NCI-H2171 (cell line): ENCODE measurements around the gene TSPEAR.
"Not testable (repeated sequence)": the region's sequence is repeated elsewhere in the genome, so short reads cannot be mapped to it uniquely, and the experiment has no call there.

Source experiments
- DNase-seq: peaks from one replicate; lab custom pipeline; 2025; lab: John Stamatoyannopoulos, UW

TSPEAR gene

DNA sequence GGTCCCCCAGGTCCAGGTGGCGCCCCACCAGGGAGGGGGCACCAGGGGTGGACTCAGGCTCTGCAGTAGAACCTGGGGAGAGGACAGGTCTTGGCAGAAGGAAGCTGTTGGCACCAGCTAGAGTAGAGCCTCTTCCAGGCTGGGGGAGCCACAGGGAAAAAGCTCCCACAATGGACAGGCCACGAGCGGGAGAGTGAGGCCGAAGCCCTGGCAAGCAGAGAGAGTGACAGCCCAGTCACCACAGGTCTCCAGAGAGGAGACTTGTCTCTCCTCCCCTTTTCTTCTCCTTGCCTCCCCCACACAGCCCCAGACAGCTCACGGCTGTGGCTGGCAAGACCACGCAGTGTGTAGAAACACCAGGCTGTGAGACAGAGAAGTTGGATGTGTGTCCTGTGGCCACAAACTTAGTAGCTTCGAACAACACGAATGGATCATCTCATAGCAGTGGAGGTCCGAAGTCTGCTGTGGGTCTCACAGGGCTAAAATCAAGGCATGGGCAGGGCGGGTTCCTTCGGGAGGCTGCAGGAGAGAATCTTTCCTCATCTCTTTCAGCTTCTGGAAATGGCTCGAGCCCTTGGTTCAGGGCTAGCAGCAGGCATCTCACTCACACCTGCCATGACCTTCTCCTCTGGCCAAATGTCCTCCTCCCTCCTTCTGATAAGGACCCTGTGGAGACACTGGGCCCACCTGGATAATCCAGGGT lies 60.2 kb downstream of the TSPEAR start:
- no peak for DNase-seq

- no peak for DNase-seq
Observed at GRCh38 chr21:44650265-44650972, 61.0 kb downstream of the TSPEAR start.

- no peak for DNase-seq
Observed at GRCh38 chr21:44649521-44650100, 61.8 kb downstream of the TSPEAR start.

DNA sequence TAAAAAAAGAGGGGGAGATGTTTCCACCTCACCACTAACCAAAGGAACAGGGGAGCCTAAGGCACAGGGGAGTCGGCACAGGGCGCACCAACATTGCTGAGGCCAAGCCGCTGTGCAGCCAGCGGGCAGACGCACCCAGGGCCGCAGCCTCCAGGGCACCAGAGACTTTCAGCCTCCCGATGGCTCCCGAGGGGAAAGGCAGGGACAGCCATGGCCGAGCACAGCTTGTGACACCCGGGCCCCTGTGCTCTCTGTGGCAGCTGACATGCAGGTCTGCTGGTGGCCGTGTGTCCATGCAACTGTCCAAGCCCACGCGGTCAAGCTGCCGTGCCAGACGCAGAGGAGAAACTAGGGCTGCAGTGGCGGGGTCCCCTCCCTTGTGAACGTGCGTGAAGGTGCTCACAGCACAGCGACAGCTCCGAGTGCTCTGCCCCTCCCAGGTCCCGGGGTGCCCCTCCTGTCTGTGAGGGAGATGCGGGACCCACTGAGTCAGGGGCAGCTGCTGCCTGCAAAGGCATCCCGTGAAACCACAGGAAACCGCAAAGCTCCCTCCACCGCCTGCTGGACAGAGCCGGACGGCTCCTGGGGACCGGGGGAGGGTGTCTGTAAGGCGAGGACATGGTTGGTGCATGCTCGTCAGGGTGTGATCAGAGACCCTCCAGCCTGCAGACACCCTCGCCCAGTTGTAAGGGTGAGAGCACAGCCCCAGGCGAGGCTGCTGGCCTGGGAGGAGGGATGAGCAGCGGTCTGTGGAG lies 62.6 kb downstream of the TSPEAR start:
- DNase-seq = no peak

- DNase-seq = no peak
Observed at GRCh38 chr21:44647222-44647552, 64.2 kb downstream of the TSPEAR start.

DNA sequence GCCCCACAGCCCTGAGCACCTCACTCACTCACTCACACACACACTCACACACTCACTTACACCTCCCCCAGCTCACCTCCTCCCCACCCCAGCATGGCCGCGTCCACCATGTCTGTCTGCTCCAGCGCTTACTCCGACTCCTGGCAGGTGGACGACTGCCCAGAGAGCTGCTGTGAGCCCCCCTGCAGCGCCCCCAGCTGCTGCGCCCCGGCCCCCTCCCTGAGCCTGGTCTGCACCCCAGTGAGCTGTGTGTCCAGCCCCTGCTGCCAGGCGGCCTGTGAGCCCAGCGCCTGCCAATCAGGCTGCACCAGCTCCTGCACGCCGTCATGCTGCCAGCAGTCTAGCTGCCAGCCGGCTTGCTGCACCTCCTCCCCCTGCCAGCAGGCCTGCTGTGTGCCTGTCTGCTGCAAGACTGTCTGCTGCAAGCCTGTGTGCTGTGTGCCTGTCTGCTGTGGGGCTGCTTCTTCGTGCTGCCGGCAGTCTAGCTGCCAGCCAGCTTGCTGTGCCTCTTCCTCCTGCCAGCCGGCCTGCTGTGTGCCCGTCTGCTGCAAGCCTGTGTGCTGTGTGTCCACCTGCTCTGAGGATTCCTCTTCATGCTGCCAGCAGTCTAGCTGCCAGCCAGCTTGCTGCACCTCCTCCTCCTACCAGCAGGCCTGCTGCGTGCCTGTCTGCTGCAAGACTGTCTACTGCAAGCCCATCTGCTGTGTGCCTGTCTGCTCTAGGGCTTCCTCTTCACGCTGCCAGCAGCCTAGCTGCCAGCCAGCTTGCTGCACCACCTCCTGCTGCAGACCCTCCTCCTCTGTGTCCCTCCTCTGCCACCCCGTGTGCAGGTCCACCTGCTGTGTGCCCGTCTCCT lies 64.8 kb downstream of the TSPEAR start, which contains the start of gene KRTAP10-11:
Gene KRTAP10-11, plus strand, starts transcription at position 49 of the 856 bp plus-strand sequence. Its CDS starts 45 bp downstream, at position 94.
- not testable (repeated sequence) for DNase-seq

DNA sequence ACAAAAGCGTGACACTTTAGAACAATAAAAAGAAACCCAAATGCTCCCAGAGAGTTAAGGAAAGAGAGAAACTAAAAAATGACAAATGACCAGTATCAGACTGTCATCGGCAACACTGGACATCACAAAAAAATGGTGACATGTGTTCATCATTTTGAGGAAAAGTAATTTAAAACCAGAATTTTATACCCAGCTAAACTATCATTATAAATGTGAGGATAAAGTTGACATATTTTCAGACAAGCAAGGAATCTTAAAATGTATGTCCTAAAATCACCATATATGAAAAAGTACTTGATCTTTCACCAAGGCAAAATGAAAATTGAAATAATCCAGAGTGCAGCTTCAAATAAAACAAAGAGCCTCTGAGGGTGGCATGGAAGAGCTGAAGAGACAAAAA lies 66.5 kb downstream of the TSPEAR start:
- no peak for DNase-seq

DNA sequence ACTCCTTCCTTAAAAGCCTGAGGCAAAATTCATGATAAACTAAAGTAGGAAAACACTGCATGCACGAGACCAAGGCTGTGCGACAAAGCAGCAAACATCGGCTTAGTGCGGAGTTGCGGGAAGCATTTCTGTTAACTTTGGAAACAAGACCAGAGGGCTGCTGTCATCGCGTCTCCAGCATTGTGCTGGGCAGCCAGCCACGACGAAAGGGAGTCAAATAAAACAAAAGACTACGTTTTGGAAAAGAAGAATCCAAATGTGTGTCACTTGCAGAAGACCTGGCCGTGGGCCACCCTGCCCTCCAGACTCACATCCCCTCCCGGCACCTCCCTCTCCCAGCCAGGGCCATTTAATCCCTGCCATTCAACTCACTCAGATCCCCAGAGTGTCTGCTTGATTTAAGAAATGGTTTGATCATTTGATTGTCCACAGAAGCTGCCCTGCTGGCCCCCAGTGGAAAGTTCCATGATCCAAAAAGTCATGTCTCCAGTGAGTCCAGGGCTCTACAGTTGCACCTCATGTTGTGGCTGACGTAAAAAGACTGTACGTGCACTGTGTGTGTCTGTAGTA lies 67.5 kb downstream of the TSPEAR start:
- DNase-seq = no peak

- DNase-seq = no peak
Observed at GRCh38 chr21:44640761-44641160, 70.6 kb downstream of the TSPEAR start.

DNA sequence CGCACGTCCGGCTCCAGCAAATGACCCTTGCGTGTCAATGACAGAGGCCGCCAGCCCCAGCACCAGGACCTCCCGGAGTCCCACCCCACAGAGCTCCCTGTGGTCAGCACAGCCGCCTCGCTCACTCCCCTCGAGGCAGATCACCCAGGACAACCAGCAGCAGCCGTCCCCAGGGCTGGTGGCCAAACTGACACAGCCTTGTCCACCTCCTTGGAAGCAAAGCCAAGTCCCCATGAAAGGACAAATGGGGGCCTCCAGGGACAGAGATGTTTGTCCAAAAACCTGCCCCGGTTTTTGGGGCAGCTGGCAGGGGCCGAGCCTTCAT lies 72.1 kb downstream of the TSPEAR start:
- DNase-seq = no peak

- DNase-seq = not testable (repeated sequence)
Observed at GRCh38 chr21:44638506-44639330, 72.7 kb downstream of the TSPEAR start.

DNA sequence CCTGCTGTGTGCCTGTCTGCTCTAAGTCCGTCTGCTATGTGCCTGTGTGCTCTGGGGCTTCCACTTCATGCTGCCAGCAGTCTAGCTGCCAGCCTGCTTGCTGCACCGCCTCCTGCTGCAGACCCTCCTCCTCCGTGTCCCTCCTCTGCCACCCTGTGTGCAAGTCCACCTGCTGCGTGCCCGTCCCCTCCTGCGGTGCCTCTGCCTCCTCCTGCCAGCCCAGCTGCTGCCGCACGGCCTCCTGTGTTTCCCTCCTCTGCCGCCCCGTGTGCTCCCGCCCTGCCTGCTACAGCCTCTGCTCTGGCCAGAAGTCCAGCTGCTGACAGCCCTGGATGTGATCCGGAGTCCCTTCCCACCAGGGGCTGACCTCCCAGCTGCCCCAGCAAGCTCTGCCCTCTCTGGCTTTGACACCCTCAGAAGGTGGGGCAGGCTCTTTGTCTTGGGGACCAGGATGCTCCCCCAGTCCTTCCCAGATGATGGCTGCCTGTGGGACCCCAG lies 73.5 kb downstream of the TSPEAR start:
- not testable (repeated sequence) for DNase-seq

DNA sequence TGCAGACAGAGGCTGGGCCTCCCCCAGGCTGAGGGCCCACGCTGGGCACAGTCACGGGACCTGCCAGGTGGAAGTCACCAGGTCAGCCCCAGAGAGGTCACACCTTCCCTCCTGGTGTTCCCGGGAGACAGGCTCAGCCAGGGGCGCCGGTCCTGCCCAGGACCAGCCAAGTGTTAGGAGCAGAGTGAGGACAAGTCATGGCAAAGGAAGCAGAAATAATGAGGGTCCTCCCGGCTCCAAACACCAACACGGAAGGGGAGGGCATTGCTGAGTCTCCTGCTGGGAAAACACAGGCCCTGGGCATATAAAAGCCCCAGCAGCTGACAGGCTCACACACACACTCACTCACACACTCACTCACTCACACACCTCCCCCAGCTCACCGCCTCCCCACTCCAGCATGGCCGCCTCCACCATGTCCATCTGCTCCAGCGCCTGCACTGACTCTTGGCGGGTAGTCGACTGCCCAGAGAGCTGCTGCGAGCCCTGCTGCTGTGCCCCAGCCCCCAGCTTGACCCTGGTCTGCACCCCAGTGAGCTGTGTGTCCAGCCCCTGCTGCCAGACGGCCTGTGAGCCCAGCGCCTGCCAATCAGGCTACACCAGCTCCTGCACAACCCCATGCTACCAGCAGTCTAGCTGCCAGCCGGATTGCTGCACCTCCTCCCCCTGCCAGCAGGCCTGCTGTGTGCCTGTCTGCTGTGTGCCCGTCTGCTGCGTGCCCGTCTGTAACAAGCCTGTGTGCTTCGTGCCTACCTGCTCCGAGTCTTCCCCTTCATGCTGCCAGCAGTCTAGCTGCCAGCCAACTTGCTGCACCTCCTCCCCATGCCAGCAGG lies 74.1 kb downstream of the TSPEAR start, which contains the start of gene KRTAP10-10:
Gene KRTAP10-10, plus strand, starts transcription at position 339 of the 833 bp plus-strand sequence. Its CDS starts 62 bp downstream, at position 401.
- DNase-seq = no peak

DNA sequence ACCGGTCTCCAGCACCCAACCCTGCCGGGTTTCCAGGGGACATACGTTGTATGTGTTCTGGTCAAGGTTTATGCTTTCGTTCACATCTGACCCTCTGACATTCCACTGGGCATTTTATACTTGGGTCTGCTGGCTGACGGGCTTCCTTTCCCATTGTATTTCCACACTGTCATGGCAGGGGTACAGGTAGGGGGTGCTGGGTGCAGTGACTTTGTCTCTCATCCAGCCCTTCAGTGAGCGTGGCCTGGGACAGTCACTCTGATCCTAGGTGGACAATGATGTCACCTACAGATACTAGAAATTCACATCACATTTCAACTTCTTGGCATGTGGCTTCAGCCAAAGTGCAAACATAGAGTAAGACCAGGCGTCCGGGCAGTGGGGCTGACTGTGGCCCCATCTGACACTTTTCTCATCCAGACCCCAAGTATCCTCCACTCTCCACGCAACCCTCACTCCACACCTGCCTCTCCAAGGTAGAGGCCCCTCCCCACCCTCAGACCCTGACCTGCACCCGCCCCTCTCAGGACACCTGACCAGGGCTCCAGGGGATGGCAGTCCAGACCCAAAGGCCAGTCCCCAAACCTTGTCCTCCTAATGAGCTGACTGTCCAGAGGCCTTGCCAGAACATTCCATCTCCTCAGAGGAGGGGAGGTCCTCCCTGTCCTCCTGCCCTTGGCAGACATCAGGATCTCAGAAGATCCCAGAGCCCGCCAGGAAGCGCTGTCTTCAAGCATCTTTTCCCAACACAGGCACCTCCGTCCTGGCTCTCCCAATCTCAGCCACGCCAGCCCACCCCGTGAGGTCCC lies 75.0 kb downstream of the TSPEAR start:
- DNase-seq = no peak

GRCh38 chr21:44632067-44632466 lies 79.3 kb downstream of the TSPEAR start:
- no peak for DNase-seq

DNA sequence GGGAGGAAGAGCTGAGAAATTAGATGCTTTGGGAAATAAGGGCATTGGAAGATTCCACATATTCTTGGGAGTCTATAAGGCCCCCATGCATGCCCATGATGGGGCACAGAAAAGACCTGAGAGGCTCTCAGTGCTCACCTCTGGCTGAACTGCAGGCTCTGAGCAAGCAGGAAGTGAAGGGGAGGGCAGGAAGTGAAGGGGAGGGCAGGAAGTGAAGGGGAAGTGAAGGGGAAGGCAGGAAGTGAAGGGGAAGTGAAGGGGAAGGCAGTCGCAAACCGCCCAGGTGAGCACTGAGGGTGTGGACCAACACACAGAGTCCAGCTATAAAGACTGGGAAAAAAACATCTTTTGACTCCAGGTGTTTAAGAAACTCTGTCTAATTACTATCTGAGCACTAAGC lies 80.9 kb downstream of the TSPEAR start:
- no peak for DNase-seq

DNA sequence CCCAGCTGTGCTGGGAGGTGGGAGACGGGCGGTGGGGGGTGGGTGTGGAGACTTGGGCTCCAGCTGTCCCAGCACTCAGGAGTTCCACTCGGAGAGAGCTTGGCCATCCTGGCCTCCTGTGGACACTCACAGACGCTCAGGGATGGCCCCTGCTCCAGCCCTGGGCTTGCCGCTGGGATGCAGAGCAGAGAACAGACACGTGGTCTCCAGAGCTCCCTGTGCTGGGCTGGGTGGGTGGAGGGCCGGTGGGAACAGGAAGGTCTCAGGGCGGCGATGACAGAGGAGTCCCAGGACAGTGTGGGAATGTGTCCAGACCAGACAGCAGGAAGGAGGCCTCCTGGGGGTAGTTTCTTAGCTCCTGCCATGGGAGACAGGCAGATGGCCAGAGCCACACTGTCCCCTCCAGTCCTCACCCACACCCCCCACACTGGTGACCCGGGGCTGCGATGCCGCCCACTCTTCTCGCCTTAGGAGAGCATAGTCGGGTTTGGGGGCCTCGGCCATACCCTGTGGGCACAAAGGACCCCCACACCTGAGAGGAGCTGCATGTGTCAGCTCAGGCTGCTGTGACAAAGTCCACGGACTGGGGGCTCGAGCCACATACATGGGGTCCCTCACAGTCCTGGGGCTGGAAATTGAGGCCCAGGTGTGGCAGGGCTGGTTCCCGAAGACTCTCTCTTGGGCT lies 82.5 kb downstream of the TSPEAR start:
- no peak for DNase-seq

DNA sequence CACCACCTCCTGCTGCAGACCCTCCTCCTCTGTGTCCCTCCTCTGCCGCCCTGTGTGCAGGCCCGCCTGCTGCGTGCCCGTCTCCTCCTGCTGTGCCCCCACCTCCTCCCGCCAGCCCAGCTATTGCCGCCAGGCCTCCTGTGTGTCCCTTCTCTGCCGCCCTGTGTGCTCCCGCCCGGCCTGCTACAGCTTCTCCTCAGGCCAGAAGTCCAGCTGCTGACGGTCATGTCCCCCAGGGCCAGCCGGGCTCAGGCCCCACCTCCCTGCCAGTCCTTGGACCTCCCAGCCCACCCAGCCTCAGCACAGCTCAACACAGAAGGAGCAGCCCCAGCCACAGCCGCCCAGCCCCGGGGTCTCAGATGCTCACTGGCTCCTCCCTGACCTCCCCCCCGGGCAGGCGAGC lies 83.5 kb downstream of the TSPEAR start:
- DNase-seq = not testable (repeated sequence)
